Heart left ventricle (tissue), 16 donors: ENCODE measurements around the gene FEZ2. TPM values are rescaled to one million over a fixed set of nuclear protein-coding genes. Genes with fewer than 3 reads are reported as not detected.

Experiments
- ATAC-seq, 4 donors: fragments of 200-7000 bp; cut with Tn5 transposase; one replicate each; pipeline ENCODE4 v1.9.1; 2020 to 2022; ENCODE audit warnings: moderate library complexity in 4 of 4, mild to moderate bottlenecking in 3 of 4, moderate number of reproducible peaks in 1 of 4
- DNase-seq, 5 donors: peaks; one replicate each; pipeline ENCODE4 v3.0.0-alpha.2; 2020
- H3K27ac ChIP-seq, 12 donors: fragments of 200-600 bp; sonication (generic) in 4 of 12; one replicate each; pipeline versions ENCODE4 v1.5.0 to v1.8.0; 2016 to 2022; ENCODE audit warnings: mild to moderate bottlenecking in 2 of 12
- H3K27me3 ChIP-seq, 9 donors: fragments of 200-600 bp; sonication (generic) in 2 of 9; one replicate each; pipeline versions ENCODE4 v1.5.1 to v1.8.0; 2016 to 2022; ENCODE audit warnings: mild to moderate bottlenecking in 3 of 9
- H3K36me3 ChIP-seq, 9 donors: fragments of 200-600 bp; sonication (generic) in 2 of 9; one replicate each; pipeline versions ENCODE4 v1.5.0 to v1.8.0; 2018 to 2022; ENCODE audit warnings: mild to moderate bottlenecking in 2 of 9
- H3K4me1 ChIP-seq, 12 donors: fragments of 200-600 bp; sonication (generic) in 4 of 12; one replicate each; pipeline versions ENCODE4 v1.5.0 to v1.8.0; 2016 to 2022; ENCODE audit warnings: mild to moderate bottlenecking in 3 of 12
- H3K4me3 ChIP-seq, 12 donors: fragments of 200-600 bp; sonication (generic) in 4 of 12; one replicate each; pipeline versions ENCODE4 v1.5.0 to v1.8.0; 2017 to 2022; ENCODE audit warnings: mild to moderate bottlenecking in 9 of 12, moderate library complexity in 4 of 12
- H3K9me3 ChIP-seq, 12 donors: fragments of 200-600 bp; sonication (generic) in 4 of 12; one replicate each; pipeline versions ENCODE4 v1.5.0 to v1.8.0; 2016 to 2022; ENCODE audit warnings: mild to moderate bottlenecking in 1 of 12
- POLR2A ChIP-seq, 2 donors: fragments of 450-650 bp; IDR thresholded peaks; one replicate each; pipeline ENCODE4 v1.6.1; 2017; ENCODE audit warnings: antibody characterized with exemption in 2 of 2, mild to moderate bottlenecking in 2 of 2, moderate library complexity in 2 of 2
- WGBS, 4 donors: extraction: QIAGEN DNeasy Blood & Tissue Kit in 2 of 4; methylation state at CpG; one replicate each; pipeline versions ENCODE4 v1.1.5 to v1.1.7; 2013 to 2018; 5-methylcytosine and 5-hydroxymethylcytosine counted together
- intact Hi-C, 10 donors: fragments of 100-400 bp; cut with DNase I; formaldehyde crosslinking; loops; one replicate each; pipeline versions ENCODE4 v1.11.1 to v1.14.2; 2022
- polyA plus RNA-seq, 2 donors: library from polyadenylated mRNA; stranded (reverse); fragments of 200-250 nt; gene quantifications; one replicate each; pipeline ENCODE4 v1.2.3, GENCODE V29; 2013
- total RNA-seq, 9 donors: library from RNA; depleted of rRNA in 2 of 9; stranded (reverse); fragments of >200 nt in 2 of 9; fragmentation: NEBNext Ultra II Directional in 3 of 9; extraction: Animal tissue kit (Norgen Biotek cat#: 25700) in 3 of 9; gene quantifications; one replicate each; pipeline versions ENCODE4 v1.1.0 to v1.2.4, GENCODE V29; 2016 to 2023
- TF ChIP-seq, protein P1 (sequence below), 12 donors: fragments of 200-600 bp; sonication (generic) in 4 of 12; IDR thresholded peaks; one replicate each; pipeline versions ENCODE4 v1.5.0 to v1.8.0; 2018 to 2022; ENCODE audit warnings: antibody characterized with exemption in 12 of 12, mild to moderate bottlenecking in 5 of 12
- donor health status: ischemic (EF 13 %, LVEDD 7.1; RV severe dilation, severe dysfunction).
- donor health status: healthy with polysubstance abuse.
- donor health status: DM: no; HTN: yes; CAD: no.
- donor health status: DM: no; HTN: no; CAD: no.
- donor health status: ischemic (EF 25% LVEDD 6.9; RV normal size, moderate dysfunction).
- donor health status: ischemic (EF 25% LVEDD 5.7; RV mildly dilated, moderate dysfunction).
- donor health status: healthy.
- donor health status: DM: yes; HTN: yes; CAD: no.
- donor health status: ischemic (EF 35%, LVEDD 5.7; RV mildly dilated, moderate dysfunction).
- donor health status: nonischemic (EF 11% LVEDD 7.7; RV severe dilation, severe dysfunction).
- donor health status: DM: yes; HTN: yes; CAD: no.
- donor health status: PGD.
- donor health status: ischemic (EF 29% LVEDD 5.4; RV normal size, mild dysfunction).
- donor health status: nonischemic (EF 23%, LVEDD 6.1; RV moderate dilation, normal function).

The FEZ2 gene
- total and polyA plus RNA-seq, 11 donors = 26.5 to 55.4 (median 48.4) TPM

DNA sequence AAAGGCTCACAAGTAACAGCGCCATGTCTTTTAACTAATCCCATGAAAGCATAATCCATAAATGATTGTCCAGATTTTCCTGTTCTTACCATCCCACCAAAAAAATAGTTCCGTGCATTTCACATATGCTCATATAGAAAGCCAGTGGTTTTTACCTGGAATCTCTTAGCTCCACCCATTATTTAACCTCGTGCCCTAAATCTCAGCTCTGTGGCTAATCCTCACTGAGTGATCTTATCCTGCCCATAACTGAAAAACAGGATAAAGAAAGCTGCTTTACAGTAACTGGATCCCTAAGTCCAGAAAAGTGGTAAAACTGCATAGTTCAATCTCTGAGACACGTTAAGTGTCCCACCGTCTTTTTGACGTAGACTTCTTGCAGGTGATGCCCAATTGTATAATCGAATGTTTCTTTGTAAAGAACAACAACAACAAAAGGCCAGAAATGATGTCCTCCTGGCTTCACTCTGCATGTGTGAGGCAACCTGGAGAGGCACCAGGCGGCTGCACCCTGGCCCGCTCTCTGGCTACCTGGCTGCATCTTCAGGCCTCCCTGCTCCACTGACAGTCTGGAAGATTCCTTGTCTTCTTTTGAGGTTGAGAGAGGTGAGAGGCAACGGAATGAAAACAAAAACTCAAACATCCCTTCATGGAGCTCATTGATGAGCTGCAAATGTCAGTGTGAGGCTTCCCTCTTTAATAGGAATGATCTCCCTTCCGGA, 38.6 kb downstream of the FEZ2 start:
- Histone ChIP-seq H3K9me3 (no peaks in the 10 kb centered on the region), H3K27me3 (no peaks in the 10 kb centered on the region), H3K4me3 (no peak overlapping the region), H3K27ac (no peak overlapping the region), H3K4me1 (peaks cover 0 to 44% (median 9%) of the 10 kb centered on the region in 12 donors), H3K36me3 (peaks cover 0 to 35% (median 18%) of the 10 kb centered on the region in 9 donors)
- ATAC-seq = no peak
- TF ChIP-seq, protein P1, sequence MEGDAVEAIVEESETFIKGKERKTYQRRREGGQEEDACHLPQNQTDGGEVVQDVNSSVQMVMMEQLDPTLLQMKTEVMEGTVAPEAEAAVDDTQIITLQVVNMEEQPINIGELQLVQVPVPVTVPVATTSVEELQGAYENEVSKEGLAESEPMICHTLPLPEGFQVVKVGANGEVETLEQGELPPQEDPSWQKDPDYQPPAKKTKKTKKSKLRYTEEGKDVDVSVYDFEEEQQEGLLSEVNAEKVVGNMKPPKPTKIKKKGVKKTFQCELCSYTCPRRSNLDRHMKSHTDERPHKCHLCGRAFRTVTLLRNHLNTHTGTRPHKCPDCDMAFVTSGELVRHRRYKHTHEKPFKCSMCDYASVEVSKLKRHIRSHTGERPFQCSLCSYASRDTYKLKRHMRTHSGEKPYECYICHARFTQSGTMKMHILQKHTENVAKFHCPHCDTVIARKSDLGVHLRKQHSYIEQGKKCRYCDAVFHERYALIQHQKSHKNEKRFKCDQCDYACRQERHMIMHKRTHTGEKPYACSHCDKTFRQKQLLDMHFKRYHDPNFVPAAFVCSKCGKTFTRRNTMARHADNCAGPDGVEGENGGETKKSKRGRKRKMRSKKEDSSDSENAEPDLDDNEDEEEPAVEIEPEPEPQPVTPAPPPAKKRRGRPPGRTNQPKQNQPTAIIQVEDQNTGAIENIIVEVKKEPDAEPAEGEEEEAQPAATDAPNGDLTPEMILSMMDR (IDR thresholded peaks at IDR 0.05) = no peak
- TF ChIP-seq POLR2A (IDR thresholded peaks at IDR 0.05) = no peak
- intact Hi-C loops = no loop called here
- DNase-seq = no peak
- WGBS, 4 donors = 92 to 94% (median 93%) methylated on average over 11 of the region's 11 CpGs

DNA sequence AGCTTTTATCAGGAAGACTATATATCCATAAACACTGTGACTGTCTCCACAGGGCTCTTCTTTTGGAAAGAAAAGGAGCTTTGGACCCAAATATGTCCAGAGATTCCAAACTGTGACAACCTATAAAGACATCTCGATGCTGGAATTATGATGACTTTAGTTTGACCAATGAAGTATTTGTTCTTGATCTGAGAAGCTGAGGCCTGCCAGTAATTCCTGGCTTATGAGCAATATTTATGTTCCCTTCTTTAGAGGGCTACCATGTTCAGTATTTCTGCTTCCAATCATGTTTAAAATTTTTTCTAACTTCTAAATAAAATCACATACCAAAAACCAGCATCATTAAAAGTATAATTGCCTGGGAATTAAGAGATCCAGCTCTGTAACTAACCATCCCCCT, 41.1 kb downstream of the FEZ2 start:
- 87 to 90% (median 88%) methylated on average over 1 of the region's 1 CpG for WGBS, 4 donors
- DNase-seq (no peak), ATAC-seq (no peak)
- intact Hi-C loops = no loop called here
- Histone ChIP-seq H3K27ac (no peak overlapping the region), H3K4me1 (peaks cover 0 to 24% (median 3%) of the 10 kb centered on the region in 12 donors), H3K9me3 (no peaks in the 10 kb centered on the region), H3K27me3 (no peaks in the 10 kb centered on the region), H3K36me3 (peaks cover 0 to 57% (median 41%) of the 10 kb centered on the region in 9 donors), H3K4me3 (no peak overlapping the region)
- no peak for TF ChIP-seq POLR2A (IDR thresholded peaks at IDR 0.05)
- TF ChIP-seq, protein P1 (IDR thresholded peaks at IDR 0.05) = no peak

DNA sequence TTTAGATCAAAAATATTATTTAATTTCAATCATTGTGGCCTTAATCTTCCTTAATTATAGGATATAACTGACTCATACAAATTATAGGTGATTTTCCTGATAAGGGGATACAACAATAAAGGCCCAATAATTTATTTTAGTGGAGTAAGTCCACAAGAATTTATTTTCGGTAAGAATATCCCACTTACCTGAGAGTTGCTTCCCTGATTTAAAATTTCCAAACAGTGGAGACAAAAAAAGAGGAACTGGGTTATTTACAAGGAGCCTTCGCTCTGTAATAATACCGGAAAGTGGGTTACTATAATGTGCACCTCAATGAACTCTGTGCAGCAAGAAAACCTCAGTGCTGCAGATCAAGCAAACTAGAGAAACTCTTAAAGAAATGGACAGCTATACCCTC, 42.2 kb downstream of the FEZ2 start:
- no peak overlapping the region for H3K4me3 ChIP-seq
- intact Hi-C loops = no loop called here
- TF ChIP-seq POLR2A (IDR thresholded peaks at IDR 0.05) = no peak
- TF ChIP-seq, protein P1 (IDR thresholded peaks at IDR 0.05) = no peak
- no peak overlapping the region for H3K27ac ChIP-seq
- ATAC-seq (no peak), DNase-seq (no peak)
- H3K36me3 ChIP-seq = peaks cover 0 to 66% (median 51%) of the 10 kb centered on the region in 9 donors
- 90 to 99% (median 93%) methylated on average over 3 of the region's 3 CpGs for WGBS, 4 donors
- H3K9me3 ChIP-seq = no peaks in the 10 kb centered on the region
- peaks cover 0 to 13% (median 0%) of the 10 kb centered on the region in 12 donors for H3K4me1 ChIP-seq
- H3K27me3 ChIP-seq = no peaks in the 10 kb centered on the region

DNA sequence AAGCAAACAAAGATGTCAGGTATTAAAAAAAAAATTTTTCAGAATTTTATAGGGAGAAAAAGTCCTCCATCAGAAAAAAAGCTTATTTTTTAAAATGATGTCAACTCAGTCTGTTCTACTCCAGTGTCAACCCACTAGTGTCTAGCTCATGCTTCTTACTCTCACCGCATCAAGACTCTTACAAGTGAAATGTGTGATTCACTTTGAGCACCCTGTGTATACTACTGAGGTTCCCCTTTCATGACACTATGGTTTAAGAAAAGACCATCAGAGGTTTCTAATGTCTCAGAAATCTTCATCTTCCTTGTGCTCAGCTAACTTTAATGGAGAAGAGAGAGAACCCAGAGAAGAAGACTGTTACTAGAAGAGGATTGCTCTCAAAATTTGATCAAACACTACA, 43.4 kb downstream of the FEZ2 start:
- no peaks in the 10 kb centered on the region for H3K9me3 ChIP-seq
- 95 to 100% (median 99%) methylated on average over 1 of the region's 1 CpG for WGBS, 4 donors
- ATAC-seq = no peak
- no peak for DNase-seq
- no peak overlapping the region for H3K4me3 ChIP-seq
- no peak overlapping the region for H3K27ac ChIP-seq
- H3K4me1 ChIP-seq = peaks cover 0 to 10% (median 0%) of the 10 kb centered on the region in 12 donors
- intact Hi-C loops = no loop called here
- no peaks in the 10 kb centered on the region for H3K27me3 ChIP-seq
- no peak for TF ChIP-seq POLR2A (IDR thresholded peaks at IDR 0.05)
- TF ChIP-seq, protein P1 (IDR thresholded peaks at IDR 0.05) = no peak
- peaks cover 0 to 72% (median 60%) of the 10 kb centered on the region in 9 donors for H3K36me3 ChIP-seq
